Measurements from ENCODE around the gene C9orf50.

C9orf50 gene

GRCh38 chr9:129649726-129650679 is 29.1 kb upstream of the C9orf50 start:
- Histone ChIP-seq H3K9me3 (ENCODE audit: control insufficient read depth, low read length) (no peaks in the 10 kb centered on the region), H3K79me2 (no peaks in the 10 kb centered on the region), H3K9ac (no peak overlapping the region), H3K27ac (no peak overlapping the region), H3K4me1 (no peaks in the 10 kb centered on the region), H3K4me2 (ENCODE audit: low read length) (no peak overlapping the region), H3K27me3 (ENCODE audit: control insufficient read depth, insufficient read depth, low read length) (no peaks in the 10 kb centered on the region), H3K4me3 (ENCODE audit: low read depth, low read length) (no peak overlapping the region), H2AFZ (no peak overlapping the region), H3K36me3 (ENCODE audit: control insufficient read depth, insufficient read depth, low read length) (no peaks in the 10 kb centered on the region)
- no peak for TF ChIP-seq CTCF (IDR thresholded peaks at IDR 0.05)

- Histone ChIP-seq H2AFZ (no peak overlapping the region), H3K79me2 (no peaks in the 10 kb centered on the region), H3K4me3 (ENCODE audit: low read depth, low read length) (no peak overlapping the region), H3K4me1 (no peaks in the 10 kb centered on the region), H3K36me3 (ENCODE audit: control insufficient read depth, insufficient read depth, low read length) (no peaks in the 10 kb centered on the region), H3K27ac (no peak overlapping the region), H3K9me3 (ENCODE audit: control insufficient read depth, low read length) (no peaks in the 10 kb centered on the region), H3K27me3 (ENCODE audit: control insufficient read depth, insufficient read depth, low read length) (no peaks in the 10 kb centered on the region), H3K9ac (no peak overlapping the region), H3K4me2 (ENCODE audit: low read length) (no peak overlapping the region)
- TF ChIP-seq CTCF (IDR thresholded peaks at IDR 0.05) = no peak
Observed at GRCh38 chr9:129648764-129649115, 27.8 kb upstream of the C9orf50 start.

DNA sequence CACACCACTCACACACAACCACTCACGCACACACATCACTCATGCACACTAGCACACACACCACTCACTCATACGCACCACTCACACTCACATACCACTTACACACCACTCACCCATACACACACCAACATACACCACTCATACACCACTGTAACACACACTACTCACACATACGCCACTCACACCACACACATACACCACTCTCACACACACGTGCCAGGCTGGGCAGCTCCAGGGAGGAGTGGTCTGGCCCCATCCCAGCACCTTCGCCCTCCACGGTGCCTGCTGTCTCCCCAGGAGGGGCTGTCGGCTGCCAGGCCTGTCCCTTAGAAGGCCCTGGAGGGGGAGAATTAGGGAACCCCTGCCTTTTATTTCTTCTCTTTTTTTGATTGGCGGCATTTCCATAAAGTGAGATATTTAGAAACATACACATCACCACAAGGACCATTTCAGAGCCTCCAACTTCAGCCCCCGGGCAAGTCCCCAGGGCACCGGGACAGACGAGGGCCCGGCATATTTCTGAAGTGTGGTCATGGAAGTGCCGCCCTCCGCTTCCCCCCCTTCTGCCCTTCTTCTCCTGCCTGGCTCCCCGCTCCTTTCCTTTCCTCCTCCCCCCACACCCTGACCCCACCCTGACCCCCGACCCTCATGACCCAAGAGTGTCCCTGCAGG is 27.3 kb upstream of the C9orf50 start:
- Histone ChIP-seq H3K79me2 (no peaks in the 10 kb centered on the region), H3K4me1 (no peaks in the 10 kb centered on the region), H3K36me3 (ENCODE audit: control insufficient read depth, insufficient read depth, low read length) (no peaks in the 10 kb centered on the region), H3K9ac (no peak overlapping the region), H2AFZ (no peak overlapping the region), H3K27me3 (ENCODE audit: control insufficient read depth, insufficient read depth, low read length) (no peaks in the 10 kb centered on the region), H3K4me2 (ENCODE audit: low read length) (no peak overlapping the region), H3K27ac (no peak overlapping the region), H3K9me3 (ENCODE audit: control insufficient read depth, low read length) (no peaks in the 10 kb centered on the region), H3K4me3 (ENCODE audit: low read depth, low read length) (no peak overlapping the region)
- TF ChIP-seq CTCF (IDR thresholded peaks at IDR 0.05) = no peak

DNA sequence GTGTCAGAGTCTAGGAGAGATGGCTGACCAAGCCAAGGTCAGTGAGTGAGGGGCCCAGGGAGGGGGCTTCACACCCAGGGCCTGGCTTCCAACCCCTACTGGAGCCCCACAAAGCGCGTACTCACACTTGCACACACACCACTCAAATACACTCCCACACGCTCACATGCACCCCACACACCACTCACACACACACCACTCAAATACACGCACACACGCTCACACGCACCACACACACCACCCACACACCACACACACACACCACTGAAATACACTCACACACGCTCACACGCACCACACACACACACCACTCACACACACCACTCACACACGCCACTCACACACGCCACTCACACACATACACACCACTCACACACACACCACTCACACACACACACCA is 26.7 kb upstream of the C9orf50 start:
- Histone ChIP-seq H3K27ac (no peak overlapping the region), H3K36me3 (ENCODE audit: control insufficient read depth, insufficient read depth, low read length) (no peaks in the 10 kb centered on the region), H3K27me3 (ENCODE audit: control insufficient read depth, insufficient read depth, low read length) (no peaks in the 10 kb centered on the region), H3K4me1 (no peaks in the 10 kb centered on the region), H3K79me2 (no peaks in the 10 kb centered on the region), H3K4me3 (ENCODE audit: low read depth, low read length) (no peak overlapping the region), H3K9ac (no peak overlapping the region), H3K9me3 (ENCODE audit: control insufficient read depth, low read length) (no peaks in the 10 kb centered on the region), H3K4me2 (ENCODE audit: low read length) (no peak overlapping the region), H2AFZ (no peak overlapping the region)
- TF ChIP-seq CTCF (IDR thresholded peaks at IDR 0.05) = no peak

Data from parathyroid adenoma (tissue), 2 donors.